ENCODE results near the gene RAB38. TPM values are rescaled to one million over a fixed set of nuclear protein-coding genes. Genes with fewer than 3 reads are reported as not detected.
A peak's percentile ranks its signal among the peaks of the same experiment; 100 is the strongest.

Gene RAB38
- total RNA-seq (2014; rRNA removed) (not detected in 2 replicates), Bru-seq, nascent RNA (percentile 19 among the genes with signal in this experiment), BruChase-seq, experiment 1, labeled RNA remaining after a 6-hour chase (percentile 36 among the genes with signal in this experiment), BruChase-seq, experiment 2, labeled RNA remaining after a 2-hour chase (percentile 49 among the genes with signal in this experiment)
- long read RNA-seq, result 0 reads

GRCh38 chr11:88174709-88175568 lies at the start of gene RAB38:
Gene RAB38 (minus strand): TSS chr11:88175443. CDS start chr11:88175384, 59 bp downstream.
- Histone ChIP-seq H3K36me3 (ENCODE audit: low read depth, low read length) (no peaks in the 10 kb centered on the region), H3K27ac (ENCODE audit: low read length) (no peak within 1 kb of the TSS), H3K4me2 (ENCODE audit: low read length) (no peak within 1 kb of the TSS), H3K4me1 (ENCODE audit: insufficient read depth, low read length) (peaks cover 17% of the 10 kb centered on the region), H3K9me2 (replicated peaks; ENCODE audit: low read length) (no peaks in the 10 kb centered on the region), H3F3A (ENCODE audit: low read length, unreplicated experiment) (peaks cover 3% of the 10 kb centered on the region), H3K4me3 (ENCODE audit: low read length) (no peak within 1 kb of the TSS), H3K79me2 (ENCODE audit: low read length) (no peaks in the 10 kb centered on the region), H3K27me3 (ENCODE audit: low read length) (no peaks in the 10 kb centered on the region), H3K9ac (ENCODE audit: low read length) (no peak within 1 kb of the TSS), H4K20me1 (ENCODE audit: low read length) (no peaks in the 10 kb centered on the region), H2AFZ (ENCODE audit: low read length) (no peak within 1 kb of the TSS), H3K9me3 (ENCODE audit: low read length) (no peaks in the 10 kb centered on the region)
- DNase-seq, result peak; percentile 11
- no TSS peak for BruUV-seq (replicated peaks)
- intact Hi-C loops (cut with micrococcal nuclease), result no loop called here
- ATAC-seq, result peak; percentile 23; the same call in 1 of the 2 replicates
- CTCF ChIA-PET, result no interaction called here
- TF ChIP-seq EZH2 (IDR thresholded peaks at IDR 0.05; ENCODE audit: low read length, unreplicated experiment), result no peak
- TF ChIP-seq EZH2phosphoT487 (IDR thresholded peaks at IDR 0.05; ENCODE audit: borderline replicate concordance, low read length), result no peak
- TF ChIP-seq CTCF (conservative IDR thresholded peaks at IDR 0.05; ENCODE audit: low read depth, low read length), result no peak
- POLR2A ChIA-PET (ENCODE audit: unreplicated experiment), result interaction anchor here (0.5 kb wide), 1 partner anchor 238 kb away, joined by 4 read pairs; no protein-coding TSS in a partner anchor

- no peaks in the 10 kb centered on the region for H3K27me3 ChIP-seq (ENCODE audit: low read length)
- H2AFZ ChIP-seq (ENCODE audit: low read length), result no peak overlapping the region
- ChIA-PET CTCF (no interaction called here), POLR2A (ENCODE audit: unreplicated experiment) (no interaction called here)
- TF ChIP-seq EZH2 (IDR thresholded peaks at IDR 0.05; ENCODE audit: low read length, unreplicated experiment) (no peak), CTCF (conservative IDR thresholded peaks at IDR 0.05; ENCODE audit: low read depth, low read length) (no peak), EZH2phosphoT487 (IDR thresholded peaks at IDR 0.05; ENCODE audit: borderline replicate concordance, low read length) (no peak)
- no peaks in the 10 kb centered on the region for H3K79me2 ChIP-seq (ENCODE audit: low read length)
- H4K20me1 ChIP-seq (ENCODE audit: low read length), result no peaks in the 10 kb centered on the region
- no TSS peak for BruUV-seq (replicated peaks)
- no peak overlapping the region for H3K9ac ChIP-seq (ENCODE audit: low read length)
- no peaks in the 10 kb centered on the region for H3K9me2 ChIP-seq (replicated peaks; ENCODE audit: low read length)
- no peaks in the 10 kb centered on the region for H3K4me1 ChIP-seq (ENCODE audit: insufficient read depth, low read length)
- no peaks in the 10 kb centered on the region for H3K9me3 ChIP-seq (ENCODE audit: low read length)
- intact Hi-C loops (cut with micrococcal nuclease), result no loop called here
- DNase-seq (no peak), ATAC-seq (no peak)
- no peak overlapping the region for H3K27ac ChIP-seq (ENCODE audit: low read length)
- H3F3A ChIP-seq (ENCODE audit: low read length, unreplicated experiment), result no peaks in the 10 kb centered on the region
- H3K4me2 ChIP-seq (ENCODE audit: low read length), result no peak overlapping the region
- H3K36me3 ChIP-seq (ENCODE audit: low read depth, low read length), result no peaks in the 10 kb centered on the region
- no peak overlapping the region for H3K4me3 ChIP-seq (ENCODE audit: low read length)
Measured at GRCh38 chr11:88213406-88213805, 38.2 kb upstream of the RAB38 start.

GRCh38 chr11:88212300-88212699 lies 37.1 kb upstream of the RAB38 start:
- ChIA-PET CTCF (no interaction called here), POLR2A (ENCODE audit: unreplicated experiment) (no interaction called here)
- no peak overlapping the region for H3K4me2 ChIP-seq (ENCODE audit: low read length)
- H3K9ac ChIP-seq (ENCODE audit: low read length), result no peak overlapping the region
- intact Hi-C loops (cut with micrococcal nuclease), result no loop called here
- DNase-seq, result no peak
- no peaks in the 10 kb centered on the region for H3F3A ChIP-seq (ENCODE audit: low read length, unreplicated experiment)
- no peaks in the 10 kb centered on the region for H3K36me3 ChIP-seq (ENCODE audit: low read depth, low read length)
- TF ChIP-seq EZH2phosphoT487 (IDR thresholded peaks at IDR 0.05; ENCODE audit: borderline replicate concordance, low read length) (no peak), CTCF (conservative IDR thresholded peaks at IDR 0.05; ENCODE audit: low read depth, low read length) (no peak), EZH2 (IDR thresholded peaks at IDR 0.05; ENCODE audit: low read length, unreplicated experiment) (no peak)
- no peaks in the 10 kb centered on the region for H4K20me1 ChIP-seq (ENCODE audit: low read length)
- ATAC-seq, result no peak
- no peaks in the 10 kb centered on the region for H3K4me1 ChIP-seq (ENCODE audit: insufficient read depth, low read length)
- BruUV-seq (replicated peaks), result no TSS peak
- no peaks in the 10 kb centered on the region for H3K9me3 ChIP-seq (ENCODE audit: low read length)
- H3K9me2 ChIP-seq (replicated peaks; ENCODE audit: low read length), result no peaks in the 10 kb centered on the region
- H2AFZ ChIP-seq (ENCODE audit: low read length), result no peak overlapping the region
- no peaks in the 10 kb centered on the region for H3K27me3 ChIP-seq (ENCODE audit: low read length)
- no peak overlapping the region for H3K27ac ChIP-seq (ENCODE audit: low read length)
- H3K79me2 ChIP-seq (ENCODE audit: low read length), result no peaks in the 10 kb centered on the region
- H3K4me3 ChIP-seq (ENCODE audit: low read length), result no peak overlapping the region
